Kidney epithelial cell (primary cell): ENCODE results near the gene MAP4K3. TPM values are rescaled to one million over a fixed set of nuclear protein-coding genes. Genes with fewer than 3 reads are reported as not detected.
A peak's percentile ranks its signal among the peaks of the same experiment; 100 is the strongest.

Experiments
- DNase-seq: peaks from one replicate; pipeline ENCODE4 v3.0.0-alpha.2; 2010; ENCODE audit warnings: low read depth
- H3K27me3 ChIP-seq: 2 replicates; pipeline ENCODE4 v1.6.0; 2011; ENCODE audit warnings: low read length; ENCODE audit not compliant: control insufficient read depth, insufficient read depth
- H3K36me3 ChIP-seq: 2 replicates; pipeline ENCODE4 v1.5.1; 2011; ENCODE audit warnings: low read length; ENCODE audit not compliant: control insufficient read depth, insufficient read depth
- H3K4me3 ChIP-seq: 2 replicates; pipeline ENCODE4 v1.5.1; 2011; ENCODE audit warnings: low read depth, mild to moderate bottlenecking, control low read depth, low read length
- CTCF ChIP-seq: IDR thresholded peaks from 2 replicates; pipeline ENCODE4 v1.5.1; 2011; ENCODE audit warnings: mild to moderate bottlenecking, moderate library complexity, low read length, control low read depth, inconsistent platforms; ENCODE audit not compliant: insufficient read depth, poor library complexity, severe bottlenecking
- total RNA-seq: library from RNA; depleted of rRNA; stranded (reverse); fragments of >200 nt; gene quantifications from 2 replicates; pipeline ENCODE4 v1.2.3, GENCODE V29; 2015

The MAP4K3 gene
- total RNA-seq, 1 donor from 2014 or later, result 25.7 TPM

- Histone ChIP-seq H3K4me3 (peak within 1 kb of the TSS; percentile 48), H3K36me3 (no peaks in the 10 kb centered on the region), H3K27me3 (no peaks in the 10 kb centered on the region)
- TF ChIP-seq CTCF, result no peak
- DNase-seq, result no peak
Measured at GRCh38 chr2:39243469-39244123, 193.5 kb downstream of the MAP4K3 start, which contains the start of gene CDKL4. CDKL4 (minus strand) TSS chr2:39243970.

DNA sequence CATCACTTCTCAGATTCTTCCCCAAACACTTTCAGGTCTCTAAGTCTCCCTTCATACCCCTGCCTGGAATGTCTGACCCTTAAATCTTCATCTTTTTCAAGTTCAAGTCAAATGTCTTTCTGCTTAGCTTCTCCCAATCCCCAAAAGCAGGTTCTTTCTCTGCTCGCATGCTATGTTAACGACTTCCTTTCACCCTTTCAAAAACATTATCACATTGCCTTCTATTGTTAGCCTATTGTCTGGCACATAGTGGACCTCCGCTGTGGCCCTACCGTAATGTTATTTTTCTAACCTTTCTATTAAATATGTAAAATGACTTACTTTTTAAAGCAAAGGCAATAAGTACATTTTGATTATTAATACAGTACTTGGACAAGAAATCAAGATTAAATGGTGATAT is 195.5 kb downstream of the MAP4K3 start:
- no peak for DNase-seq
- no peak for TF ChIP-seq CTCF
- no peaks in the 10 kb centered on the region for H3K27me3 ChIP-seq
- H3K4me3 ChIP-seq, result no peak overlapping the region
- no peaks in the 10 kb centered on the region for H3K36me3 ChIP-seq

- no peak for TF ChIP-seq CTCF
- no peak for DNase-seq
- Histone ChIP-seq H3K4me3 (no peak overlapping the region), H3K36me3 (no peaks in the 10 kb centered on the region), H3K27me3 (no peaks in the 10 kb centered on the region)
Measured at GRCh38 chr2:39240758-39241157, 196.3 kb downstream of the MAP4K3 start.

DNA sequence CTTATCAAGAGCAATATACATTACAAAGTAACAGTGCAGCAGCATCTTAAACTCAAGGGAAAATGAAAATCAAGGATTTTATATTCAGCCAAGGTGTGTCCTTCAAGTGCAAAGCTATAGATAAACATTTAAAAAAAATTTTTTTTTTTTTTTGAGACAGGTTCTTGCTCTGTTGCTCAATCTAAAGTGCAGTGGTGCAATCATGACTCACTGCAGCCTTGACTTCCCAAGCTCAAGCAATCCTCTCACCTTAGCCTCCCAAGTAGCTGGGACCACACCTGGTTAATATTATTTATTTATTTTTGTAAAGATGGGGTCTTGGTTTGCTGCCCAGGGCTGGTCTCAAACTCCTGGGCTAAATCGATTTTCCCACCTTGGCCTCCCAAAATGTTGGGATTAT is 202.3 kb downstream of the MAP4K3 start:
- no peak overlapping the region for H3K4me3 ChIP-seq
- no peaks in the 10 kb centered on the region for H3K27me3 ChIP-seq
- no peaks in the 10 kb centered on the region for H3K36me3 ChIP-seq
- TF ChIP-seq CTCF, result no peak
- DNase-seq, result peak; percentile 9

GRCh38 chr2:39232141-39232540 is 204.9 kb downstream of the MAP4K3 start:
- no peak overlapping the region for H3K4me3 ChIP-seq
- H3K36me3 ChIP-seq, result no peaks in the 10 kb centered on the region
- no peaks in the 10 kb centered on the region for H3K27me3 ChIP-seq
- TF ChIP-seq CTCF, result no peak
- DNase-seq, result no peak
